HepG2 (cell line): ENCODE results near the gene LEMD2. TPM values are rescaled to one million over a fixed set of nuclear protein-coding genes. Genes with fewer than 3 reads are reported as not detected.
A peak's percentile ranks its signal among the peaks of the same experiment; 100 is the strongest.

Source experiments
- ATAC-seq: fragments of 200-7000 bp; cut with Tn5 transposase; 3 replicates; pipeline ENCODE4 v1.9.1; 2020; ENCODE audit warnings: mild to moderate bottlenecking, moderate library complexity
- BruUV-seq: library from RNA; stranded (reverse); fragments of 400-500 nt; replicated peaks from 2 replicates; lab custom pipeline; 2021; lab: Mats Ljungman, UMichigan
- CTCF ChIA-PET: fragments of 300-600 bp; formaldehyde crosslinking; extraction: SDS; loops from one replicate; lab custom pipeline; 2021; ENCODE audit warnings: low total read pairs, inconsistent platforms, low intra/inter-chr PET ratio; lab: Yijun Ruan, JAX
- POLR2A ChIA-PET: fragments of 350-600 bp; sonication (Branson Sonifier 250); formaldehyde crosslinking; loops from one replicate; lab custom pipeline; 2020; ENCODE audit warnings: antibody characterized with exemption, inconsistent platforms; lab: Yijun Ruan, JAX
- DNase-seq: peaks from one replicate; pipeline ENCODE4 v3.0.0-alpha.2; 2015; ENCODE audit warnings: low spot score
- FAIRE-seq: peaks from 3 replicates; lab custom pipeline; 2011; peaks lifted over from hg19 to GRCh38; lab: Jason Lieb, UNC
- H2AFZ ChIP-seq: one replicate; pipeline ENCODE4 v1.6.1; 2011; ENCODE audit warnings: low read length, inconsistent platforms
- H3K27ac ChIP-seq: fragments of 300-600 bp; 3 replicates; pipeline ENCODE4 v1.8.0; 2011; ENCODE audit warnings: mixed run types, mild to moderate bottlenecking, mixed read lengths, low read length, inconsistent platforms; ENCODE audit not compliant: insufficient read depth; ENCODE audit errors: extremely low read length
- H3K27me3 ChIP-seq, 2 experiments: fragments of 200-600 bp in 1 of 2; 2 replicates in 1 of 2; 3 replicates in 1 of 2; pipeline versions ENCODE4 v1.6.0 to v1.8.0; 2011; ENCODE audit warnings: low read length in 2 of 2, mild to moderate bottlenecking in 2 of 2, moderate library complexity in 2 of 2, inconsistent platforms in 1 of 2; ENCODE audit not compliant: insufficient read depth in 2 of 2, control insufficient read depth in 1 of 2
- H3K36me3 ChIP-seq, 2 experiments: fragments of 200-600 bp in 1 of 2; replicated peaks in 1 of 2; 2 replicates in 1 of 2; 3 replicates in 1 of 2; pipeline versions ENCODE4 v1.5.1 to v1.8.0; 2011; ENCODE audit warnings: low read length in 2 of 2, inconsistent platforms in 1 of 2; ENCODE audit not compliant: insufficient read depth in 2 of 2, control insufficient read depth in 1 of 2
- H3K4me1 ChIP-seq: 2 replicates; pipeline ENCODE4 v1.5.1; 2012; ENCODE audit warnings: low read length, inconsistent platforms; ENCODE audit not compliant: insufficient read depth
- H3K4me2 ChIP-seq: 2 replicates; pipeline ENCODE4 v1.6.0; 2011; ENCODE audit warnings: low read depth, low read length, inconsistent platforms
- H3K4me3 ChIP-seq, 3 experiments: fragments of 200-600 bp in 1 of 3; sonication (generic), shearing (Covaris generic) in 1 of 3; replicated peaks in 1 of 3; 2 replicates each; pipeline ENCODE4 v1.5.1; 2011 to 2016; ENCODE audit warnings: low read length in 3 of 3, inconsistent platforms in 2 of 3, low read depth in 2 of 3, mild to moderate bottlenecking in 2 of 3, control low read depth in 1 of 3, mixed read lengths in 1 of 3; ENCODE audit not compliant: insufficient read depth in 1 of 3
- H3K79me2 ChIP-seq: one replicate; pipeline ENCODE4 v1.6.1; 2011; ENCODE audit warnings: low read length, inconsistent platforms; ENCODE audit not compliant: insufficient read depth
- H3K9ac ChIP-seq: 2 replicates; pipeline ENCODE4 v1.6.0; 2011; ENCODE audit warnings: mild to moderate bottlenecking, low read depth, low read length, inconsistent platforms; ENCODE audit not compliant: insufficient read depth
- H3K9me3 ChIP-seq: 2 replicates; pipeline ENCODE4 v1.5.1; 2012; ENCODE audit warnings: mild to moderate bottlenecking, low read length
- H4K20me1 ChIP-seq: 2 replicates; pipeline ENCODE4 v1.6.0; 2011; ENCODE audit warnings: inconsistent platforms, mild to moderate bottlenecking, low read length, moderate library complexity; ENCODE audit not compliant: insufficient read depth
- CBX1 ChIP-seq: IDR thresholded peaks from one replicate; pipeline ENCODE4 v1.6.1; 2016; ENCODE audit warnings: antibody characterized with exemption, low read depth
- CERS6 ChIP-seq: sonication (generic); formaldehyde crosslinking; IDR thresholded peaks from 2 replicates; pipeline ENCODE4 v1.5.0; 2020; ENCODE audit warnings: missing genetic modification reagents
- CHD4 ChIP-seq: fragments of 200-600 bp; sonication (generic); IDR thresholded peaks from 2 replicates; pipeline ENCODE4 v1.7.0; 2017; ENCODE audit warnings: mild to moderate bottlenecking, low read length, borderline replicate concordance
- HOMEZ ChIP-seq: IDR thresholded peaks from 2 replicates; pipeline ENCODE4 v1.6.1; 2016; ENCODE audit warnings: low read depth
- JUNB ChIP-seq: sonication (generic); formaldehyde crosslinking; IDR thresholded peaks from 2 replicates; pipeline ENCODE4 v1.8.0; 2022; ENCODE audit warnings: missing genetic modification reagents, mild to moderate bottlenecking, borderline replicate concordance
- MIER3 ChIP-seq: IDR thresholded peaks from 2 replicates; pipeline ENCODE4 v1.6.1; 2016; ENCODE audit warnings: missing compliant biosample characterization, borderline replicate concordance
- ONECUT2 ChIP-seq: sonication (generic); formaldehyde crosslinking; IDR thresholded peaks from 2 replicates; pipeline ENCODE4 v1.4.0; 2020; ENCODE audit warnings: missing genetic modification reagents
- POGZ ChIP-seq: sonication (generic); formaldehyde crosslinking; IDR thresholded peaks from 2 replicates; pipeline ENCODE4 v1.4.0; 2020; ENCODE audit warnings: mild to moderate bottlenecking, missing genetic modification reagents
- RXRB ChIP-seq: IDR thresholded peaks from 2 replicates; pipeline ENCODE4 v1.6.1; 2016; ENCODE audit warnings: borderline replicate concordance, missing genetic modification reagents, missing compliant biosample characterization
- SMAD3 ChIP-seq: sonication (generic); formaldehyde crosslinking; IDR thresholded peaks from 2 replicates; pipeline ENCODE4 v1.4.0; 2020; ENCODE audit warnings: missing genetic modification reagents
- TAF15 ChIP-seq: fragments of 200-400 bp; formaldehyde crosslinking; IDR thresholded peaks from one replicate; pipeline ENCODE4 v1.6.1; 2018; ENCODE audit warnings: mild to moderate bottlenecking, low read depth, low read length; ENCODE audit not compliant: poor library complexity, severe bottlenecking
- THAP11 ChIP-seq: IDR thresholded peaks from 2 replicates; pipeline ENCODE4 v1.6.1; 2016; ENCODE audit warnings: missing biosample characterization, missing genetic modification reagents
- ZBTB3 ChIP-seq: sonication (generic); formaldehyde crosslinking; IDR thresholded peaks from 2 replicates; pipeline ENCODE4 v1.4.0; 2020; ENCODE audit warnings: low read depth, mild to moderate bottlenecking, moderate library complexity, missing genetic modification reagents, borderline replicate concordance
- ZBTB38 ChIP-seq: sonication (generic); formaldehyde crosslinking; IDR thresholded peaks from 2 replicates; pipeline ENCODE4 v1.5.1; 2020; ENCODE audit warnings: mild to moderate bottlenecking, missing genetic modification reagents
- ZC3H4 ChIP-seq: sonication (generic); formaldehyde crosslinking; IDR thresholded peaks from 2 replicates; pipeline ENCODE4 v1.4.0; 2020; ENCODE audit warnings: missing genetic modification reagents, borderline replicate concordance
- ZFX ChIP-seq: sonication (generic); formaldehyde crosslinking; IDR thresholded peaks from 2 replicates; pipeline ENCODE4 v1.4.0; 2020; ENCODE audit warnings: mild to moderate bottlenecking, low read depth, missing genetic modification reagents, moderate library complexity
- ZFY ChIP-seq: sonication (generic); formaldehyde crosslinking; IDR thresholded peaks from 2 replicates; pipeline ENCODE4 v1.4.0; 2020; ENCODE audit warnings: missing genetic modification reagents
- ZNF274 ChIP-seq: sonication (generic); formaldehyde crosslinking; IDR thresholded peaks from 2 replicates; pipeline ENCODE4 v1.5.1; 2020; ENCODE audit warnings: mild to moderate bottlenecking, missing genetic modification reagents
- ZNF317 ChIP-seq: sonication (generic); formaldehyde crosslinking; IDR thresholded peaks from 2 replicates; pipeline ENCODE4 v1.5.0; 2020; ENCODE audit warnings: mild to moderate bottlenecking, missing genetic modification reagents
- ZNF660 ChIP-seq: sonication (generic); formaldehyde crosslinking; IDR thresholded peaks from 2 replicates; pipeline ENCODE4 v1.5.1; 2020; ENCODE audit warnings: mild to moderate bottlenecking, low read depth, missing genetic modification reagents, borderline replicate concordance
- ZNF839 ChIP-seq: sonication (generic); formaldehyde crosslinking; IDR thresholded peaks from 2 replicates; pipeline ENCODE4 v1.4.0; 2020; ENCODE audit warnings: missing genetic modification reagents, mild to moderate bottlenecking, borderline replicate concordance
- WGBS: methylation state at CpG from one replicate; pipeline ENCODE4 v1.1.6; 2017; ENCODE audit warnings: low lambda C conversion rate; 5-methylcytosine and 5-hydroxymethylcytosine counted together
- in situ Hi-C: cut with HindIII; loops from 2 replicates; pipeline ENCODE4 v1.10.0; 2017; ENCODE audit warnings: low pct_unique_long_range_greater_than_20kb; ENCODE audit not compliant: extremely low pct_ligation_motif_present
- intact Hi-C: fragments of 100-400 bp; cut with micrococcal nuclease; formaldehyde crosslinking; loops from one replicate; pipeline ENCODE4 v1.10.0; 2022; ENCODE audit not compliant: unreplicated experiment
- polyA plus RNA-seq, 8 experiments: library from polyadenylated mRNA; depleted of rRNA in 3 of 8; stranded (reverse) in 7 of 8; unstranded in 1 of 8; fragments of >200 nt; fragmentation: Illumina TruSeq in 4 of 8; extraction: Trizol in 4 of 8; gene quantifications; 2 replicates each; pipeline versions ENCODE4 v1.2.1 to v1.2.3, GENCODE V29; 2011 to 2016; ENCODE audit warnings: low read depth in 4 of 8, missing spikeins in 1 of 8, mixed read lengths in 1 of 8; ENCODE audit not compliant: insufficient read depth in 1 of 8
- total RNA-seq, 5 experiments: library from RNA; depleted of rRNA; stranded (reverse); fragments of >200 nt; fragmentation: Illumina TruSeq; extraction: Trizol; gene quantifications; 2 replicates each; pipeline ENCODE4 v1.2.3, GENCODE V29; 2016; ENCODE audit warnings: low read depth in 1 of 5

The LEMD2 gene
- total and polyA plus RNA-seq, 2 of the 13 experiments (the other 11 are each of a cell fraction or from before 2014, with no cell fraction given): 45.2 to 62.9 TPM

GRCh38 chr6:33744001-33744848 lies 44.7 kb downstream of the LEMD2 start:
- no peak overlapping the region for H2AFZ ChIP-seq
- no TSS peak for BruUV-seq
- no peak overlapping the region for H3K9ac ChIP-seq
- H4K20me1 ChIP-seq: no peaks in the 10 kb centered on the region
- peaks cover 4 to 38% of the 10 kb centered on the region in 2 experiments; a peak in 4 of 5 replicates for H3K27me3 ChIP-seq
- ChIA-PET CTCF (interaction anchor here (0.8 to 5.7 kb wide), 6 partner anchors 10 to 410 kb away, joined by 3 to 77 read pairs (median 3); partner anchors contain the start of gene LEMD2), POLR2A (interaction anchor here (1.2 to 4.6 kb wide), 3 partner anchors 16 to 136 kb away, joined by 3 to 48 read pairs (median 34); partner anchors contain the start of gene UQCC2)
- no peak overlapping the region for H3K27ac ChIP-seq
- peak; percentile 73 for ATAC-seq
- H3K4me2 ChIP-seq: peak overlapping the region; percentile 59
- H3K4me3 ChIP-seq: 0 out of 6 replicates have a peak overlapping the region, but pooled peaks of 1 of the 3 experiments have one; percentile 15
- intact Hi-C loops: loop anchor here (1.0 to 2.0 kb wide), 3 partner anchors 18 to 155 kb away; partner anchors contain the start of gene UQCC2
- FAIRE-seq: peak; percentile 100
- H3K4me1 ChIP-seq: peaks cover 58% of the 10 kb centered on the region
- no peaks in the 10 kb centered on the region for H3K36me3 ChIP-seq
- H3K9me3 ChIP-seq: no peaks in the 10 kb centered on the region
- H3K79me2 ChIP-seq: no peaks in the 10 kb centered on the region
- DNase-seq: peak; percentile 78
- WGBS: 3% methylated on average over 11 of the region's 11 CpGs
- in situ Hi-C loops: no loop called here
- TF ChIP-seq ZFY (CRISPR knock-in tag) (0 out of 2 replicates have a peak, but pooled peaks have one; percentile 4), THAP11 (CRISPR knock-in tag) (no peak), POGZ (CRISPR knock-in tag) (no peak), ZNF839 (CRISPR knock-in tag) (no peak), ZC3H4 (CRISPR knock-in tag) (no peak), CERS6 (no peak), SMAD3 (CRISPR knock-in tag) (peak; percentile 58; the same call in 1 of the 2 replicates), ZNF317 (CRISPR knock-in tag) (no peak), ZFX (CRISPR knock-in tag) (no peak), ZNF274 (no peak), ZBTB3 (CRISPR knock-in tag) (no peak), ZBTB38 (CRISPR knock-in tag) (no peak; the same call in 1 of the 2 replicates), MIER3 (CRISPR knock-in tag) (0 out of 2 replicates have a peak, but pooled peaks have one; percentile 21), TAF15 (no peak), RXRB (CRISPR knock-in tag) (0 out of 2 replicates have a peak, but pooled peaks have one; percentile 49), CHD4 (no peak), JUNB (no peak), ONECUT2 (CRISPR knock-in tag) (no peak), HOMEZ (CRISPR knock-in tag) (peak; percentile 33; the same call in 1 of the 2 replicates), CBX1 (no peak), ZNF660 (CRISPR knock-in tag) (no peak)
